Vagina (tissue), 2 donors: ENCODE measurements around the gene CELF6. TPM values are rescaled to one million over a fixed set of nuclear protein-coding genes. Genes with fewer than 3 reads are reported as not detected.

Experiments used
- DNase-seq, 2 donors: peaks; one replicate each; pipeline ENCODE4 v3.0.0-alpha.2; 2017; ENCODE audit errors: extremely low spot score in 2 of 2
- H3K27ac ChIP-seq: fragments of 200-600 bp; sonication (generic); one replicate; pipeline ENCODE4 v1.5.1; 2019
- H3K27me3 ChIP-seq: fragments of 200-600 bp; sonication (generic); one replicate; pipeline ENCODE4 v1.5.1; 2019
- H3K36me3 ChIP-seq, 2 donors: fragments of 200-600 bp; sonication (generic); one replicate each; pipeline ENCODE4 v1.5.1; 2017 to 2019
- H3K4me1 ChIP-seq: fragments of 200-600 bp; sonication (generic); one replicate; pipeline ENCODE4 v1.5.1; 2019
- H3K4me3 ChIP-seq, 2 donors: fragments of 200-600 bp; sonication (generic); 1 replicate in 1 of 2; 2 replicates in 1 of 2; pipeline ENCODE4 v1.5.1; 2016 to 2019
- H3K9me3 ChIP-seq: fragments of 200-600 bp; sonication (generic); one replicate; pipeline ENCODE4 v1.5.1; 2019
- POLR2A ChIP-seq, 2 donors: fragments of 450-650 bp; IDR thresholded peaks; one replicate each; pipeline ENCODE4 v1.6.1; 2017; ENCODE audit warnings: antibody characterized with exemption in 2 of 2, mild to moderate bottlenecking in 2 of 2, moderate library complexity in 2 of 2
- POLR2AphosphoS5 ChIP-seq, 2 donors: sonication (generic); formaldehyde crosslinking; IDR thresholded peaks; one replicate each; pipeline ENCODE4 v1.9.0; 2017; ENCODE audit warnings: antibody characterized with exemption in 2 of 2, mild to moderate bottlenecking in 2 of 2, low read depth in 1 of 2; ENCODE audit not compliant: insufficient read depth in 1 of 2
- intact Hi-C: fragments of 100-400 bp; cut with DNase I; formaldehyde crosslinking; loops from one replicate; pipeline ENCODE4 v1.15.1; 2023
- total RNA-seq: library from RNA; depleted of rRNA; stranded (reverse); fragments of >200 nt; gene quantifications from one replicate; pipeline ENCODE4 v1.2.3, GENCODE V29; 2016
- TF ChIP-seq, protein P1 (sequence below), 3 experiments: fragments of 450-650 bp in 2 of 3; fragments of 200-600 bp in 1 of 3; sonication (generic) in 1 of 3; IDR thresholded peaks; one replicate each; pipeline ENCODE4 v1.5.1; 2017 to 2019; ENCODE audit warnings: antibody characterized with exemption in 3 of 3, mild to moderate bottlenecking in 2 of 3, moderate library complexity in 2 of 3

Gene CELF6
- total RNA-seq, 1 donor from 2014 or later, result 7.1 TPM

DNA sequence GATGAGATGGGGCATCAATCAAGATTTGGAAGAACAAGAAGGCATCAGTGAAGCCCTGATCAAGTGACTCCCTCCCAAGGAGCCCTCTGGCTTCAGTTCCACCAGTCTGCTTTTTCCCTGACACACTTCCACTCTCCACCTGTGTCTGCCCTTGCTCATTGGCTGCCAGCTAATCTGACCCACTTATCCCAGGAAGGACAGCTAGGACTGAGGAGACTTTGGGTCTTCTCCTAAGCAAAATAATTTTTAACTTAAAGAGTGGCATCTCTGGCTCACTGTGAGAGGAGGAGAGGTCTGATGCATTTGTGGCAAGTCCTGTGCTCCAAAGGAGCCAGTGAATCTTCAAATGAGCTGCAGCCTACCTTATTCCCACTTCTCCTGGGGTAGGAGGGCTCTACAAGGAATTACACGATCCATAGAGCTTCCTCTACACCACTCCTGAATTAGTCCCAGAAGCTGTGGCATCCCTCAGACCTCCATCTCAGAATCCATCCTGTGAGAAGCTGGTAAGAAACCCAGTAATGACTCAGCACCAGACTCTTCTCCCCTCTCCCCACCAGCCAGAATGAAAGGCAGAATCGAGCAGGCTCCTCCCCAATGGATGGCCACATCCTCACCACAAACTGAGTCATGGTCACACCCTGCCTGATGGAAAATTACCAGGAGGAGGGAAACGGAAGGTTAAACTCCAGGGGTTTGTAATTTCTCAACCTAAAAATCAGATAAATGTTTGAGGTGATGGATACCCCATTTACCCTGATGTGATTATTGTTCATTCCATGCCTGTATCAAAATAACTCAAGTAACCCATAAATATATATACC lies 82.7 kb downstream of the CELF6 start:
- TF ChIP-seq, protein P1, sequence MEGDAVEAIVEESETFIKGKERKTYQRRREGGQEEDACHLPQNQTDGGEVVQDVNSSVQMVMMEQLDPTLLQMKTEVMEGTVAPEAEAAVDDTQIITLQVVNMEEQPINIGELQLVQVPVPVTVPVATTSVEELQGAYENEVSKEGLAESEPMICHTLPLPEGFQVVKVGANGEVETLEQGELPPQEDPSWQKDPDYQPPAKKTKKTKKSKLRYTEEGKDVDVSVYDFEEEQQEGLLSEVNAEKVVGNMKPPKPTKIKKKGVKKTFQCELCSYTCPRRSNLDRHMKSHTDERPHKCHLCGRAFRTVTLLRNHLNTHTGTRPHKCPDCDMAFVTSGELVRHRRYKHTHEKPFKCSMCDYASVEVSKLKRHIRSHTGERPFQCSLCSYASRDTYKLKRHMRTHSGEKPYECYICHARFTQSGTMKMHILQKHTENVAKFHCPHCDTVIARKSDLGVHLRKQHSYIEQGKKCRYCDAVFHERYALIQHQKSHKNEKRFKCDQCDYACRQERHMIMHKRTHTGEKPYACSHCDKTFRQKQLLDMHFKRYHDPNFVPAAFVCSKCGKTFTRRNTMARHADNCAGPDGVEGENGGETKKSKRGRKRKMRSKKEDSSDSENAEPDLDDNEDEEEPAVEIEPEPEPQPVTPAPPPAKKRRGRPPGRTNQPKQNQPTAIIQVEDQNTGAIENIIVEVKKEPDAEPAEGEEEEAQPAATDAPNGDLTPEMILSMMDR (IDR thresholded peaks at IDR 0.05), result no peak
- TF ChIP-seq POLR2A (IDR thresholded peaks at IDR 0.05) (peak in 1 of 2 donors; percentile 45), POLR2AphosphoS5 (IDR thresholded peaks at IDR 0.05; ENCODE audit: insufficient read depth in 1 of 2, low read depth in 1 of 2) (peak; percentile 22 to 85)
- H3K4me1 ChIP-seq, result peaks cover 27% of the 10 kb centered on the region
- H3K9me3 ChIP-seq, result no peaks in the 10 kb centered on the region
- H3K27me3 ChIP-seq, result no peaks in the 10 kb centered on the region
- intact Hi-C loops, result no loop called here
- DNase-seq, result peak in 1 of 2 donors; percentile 95
- H3K27ac ChIP-seq, result peak overlapping the region; percentile 91
- peak overlapping the region in 1 of 2 donors; percentile 22 for H3K4me3 ChIP-seq
- peaks cover 0 to 18% of the 10 kb centered on the region in 2 donors for H3K36me3 ChIP-seq

DNA sequence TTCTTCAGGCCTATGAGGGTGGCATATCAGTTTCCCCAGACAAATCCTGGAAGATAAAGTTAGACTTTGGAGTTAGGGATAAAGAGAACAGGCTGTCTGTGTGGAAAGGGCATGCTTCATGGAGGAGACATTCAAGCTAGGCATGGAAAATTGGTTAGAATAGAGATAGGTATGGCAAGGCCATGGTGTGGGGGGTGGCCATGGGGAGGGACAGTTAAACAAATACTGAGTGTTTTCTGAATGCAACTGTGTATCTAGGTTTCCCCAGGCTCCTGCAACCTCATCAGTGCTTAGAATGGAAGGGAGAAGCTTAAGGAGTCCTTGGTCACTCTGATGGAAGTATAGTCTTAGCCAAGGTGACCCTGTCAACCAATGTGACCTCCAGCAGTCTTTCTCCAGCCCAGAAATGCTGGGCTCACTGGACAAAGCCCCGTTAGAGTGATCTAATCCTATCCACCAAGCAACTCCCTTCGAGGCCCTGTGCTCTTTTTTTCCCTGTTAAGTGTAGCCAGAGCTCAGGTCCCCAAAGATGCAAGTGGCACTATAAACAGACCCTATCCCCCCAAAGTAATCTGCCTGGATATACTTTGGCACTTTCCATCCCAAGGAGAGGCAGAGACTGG lies 83.5 kb downstream of the CELF6 start:
- no peak for TF ChIP-seq POLR2AphosphoS5 (IDR thresholded peaks at IDR 0.05; ENCODE audit: insufficient read depth in 1 of 2, low read depth in 1 of 2)
- TF ChIP-seq, protein P1 (IDR thresholded peaks at IDR 0.05), result no peak
- TF ChIP-seq POLR2A (IDR thresholded peaks at IDR 0.05), result no peak
- intact Hi-C loops, result no loop called here
- Histone ChIP-seq H3K27ac (peak overlapping the region; percentile 91), H3K36me3 (peaks cover 0 to 10% of the 10 kb centered on the region in 2 donors), H3K27me3 (no peaks in the 10 kb centered on the region), H3K9me3 (no peaks in the 10 kb centered on the region), H3K4me1 (peaks cover 31% of the 10 kb centered on the region), H3K4me3 (no peak overlapping the region)
- no peak for DNase-seq

DNA sequence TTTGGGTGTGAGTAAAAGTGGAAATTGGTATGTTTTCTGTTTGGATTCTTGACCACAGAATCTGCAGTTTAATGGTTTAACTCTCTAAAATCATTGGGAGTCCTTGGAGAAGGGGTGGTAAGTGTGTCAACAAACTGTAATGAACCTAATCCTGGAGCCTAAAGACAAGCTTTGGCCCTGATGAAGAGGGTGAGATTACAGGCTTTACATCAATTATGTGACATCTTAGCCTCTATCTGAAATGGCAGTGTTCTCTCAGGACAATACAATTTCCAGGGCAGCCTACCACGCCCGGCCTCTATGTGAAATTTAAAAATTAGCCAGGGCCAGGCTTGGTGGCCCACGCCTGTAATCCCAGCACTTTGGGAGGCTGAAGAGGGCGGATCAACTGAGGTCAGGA lies 84.7 kb downstream of the CELF6 start:
- Histone ChIP-seq H3K27me3 (no peaks in the 10 kb centered on the region), H3K36me3 (no peaks in the 10 kb centered on the region), H3K9me3 (no peaks in the 10 kb centered on the region), H3K27ac (no peak overlapping the region), H3K4me3 (no peak overlapping the region), H3K4me1 (peaks cover 31% of the 10 kb centered on the region)
- DNase-seq, result no peak
- intact Hi-C loops, result no loop called here
- TF ChIP-seq POLR2A (IDR thresholded peaks at IDR 0.05), result no peak

Other genes with a start within 250 kb of the CELF6 start
- 50.3 TPM for gene MYO9A, start 202.0 kb downstream of the CELF6 start, total RNA-seq
- 3.9 TPM for gene SENP8, start 201.8 kb downstream of the CELF6 start, total RNA-seq
- 7.4 TPM for gene GRAMD2A, start 122.4 kb downstream of the CELF6 start, total RNA-seq
- gene PKM, start 89.0 kb downstream of the CELF6 start, total RNA-seq, result 484 TPM
- gene PARP6, start 47.6 kb downstream of the CELF6 start, total RNA-seq, result 62.6 TPM
- 82.5 TPM for gene HEXA, start 55.9 kb upstream of the CELF6 start, total RNA-seq
- not detected for gene TMEM202, start 78.1 kb upstream of the CELF6 start, total RNA-seq
- 54.8 TPM for gene ARIH1, start 154.2 kb upstream of the CELF6 start, total RNA-seq